NCI-H2227 (cell line): Measurements from ENCODE around the gene SLC38A11.

Experiments
- DNase-seq: peaks from one replicate; lab custom pipeline; 2025; ENCODE audit not compliant: unreplicated experiment; lab: John Stamatoyannopoulos, UW

Gene SLC38A11

DNA sequence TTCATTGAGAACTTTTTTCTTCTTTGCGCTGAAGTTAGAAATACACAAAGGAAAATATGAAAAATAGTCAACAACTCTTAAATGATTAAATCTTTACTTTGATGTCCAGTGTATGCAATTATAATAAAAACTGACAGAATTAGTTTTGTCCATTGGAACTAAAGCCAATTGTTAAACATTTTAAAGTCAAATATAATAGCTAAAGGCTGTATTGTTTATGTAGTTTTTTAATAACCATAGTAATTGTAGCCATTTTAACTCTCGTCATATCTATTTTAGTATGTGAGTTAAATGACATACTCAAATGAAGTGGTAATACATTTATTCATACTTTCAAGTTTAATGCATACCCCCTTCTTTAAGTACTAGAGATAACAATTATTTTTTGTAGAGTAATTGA is 109.0 kb downstream of the SLC38A11 start:
- DNase-seq = no peak
